CMK (cell line): Measurements from ENCODE around the gene MUSTN1.

Source experiments
- DNase-seq: peaks from one replicate; pipeline ENCODE4 v3.0.0-alpha.2; 2010; ENCODE audit warnings: low read depth

The MUSTN1 gene

DNA sequence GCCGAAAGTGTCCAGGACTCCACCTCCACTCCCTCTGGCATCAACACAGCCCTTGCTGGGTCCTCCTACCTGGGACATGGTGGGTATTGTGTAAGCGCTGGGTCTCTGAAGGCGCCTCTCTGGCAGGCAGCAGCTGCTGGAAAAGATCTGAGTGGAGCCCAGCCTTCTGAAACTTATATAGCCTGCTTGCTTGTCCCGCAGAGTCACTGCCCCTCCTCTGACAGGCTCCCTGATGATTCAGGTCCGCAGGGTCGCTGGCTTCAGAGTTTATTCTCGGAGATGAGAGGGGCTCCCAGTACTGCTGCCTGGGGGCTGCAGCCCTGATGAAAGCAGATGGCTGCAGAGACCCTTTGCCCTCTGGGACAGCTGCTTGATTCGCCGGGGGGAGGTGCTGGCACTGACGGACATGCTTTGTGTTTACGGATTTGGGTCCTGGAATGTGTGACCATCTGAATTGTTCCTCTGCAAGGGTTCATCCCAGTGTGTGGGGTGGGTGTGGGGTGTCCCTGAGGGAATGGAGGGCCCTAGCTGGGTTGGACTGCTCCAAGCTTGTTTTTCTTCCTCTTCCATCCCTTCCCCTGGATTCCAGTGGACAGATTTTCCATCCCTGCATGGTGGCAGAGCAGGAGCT, at the start of gene MUSTN1:
Gene MUSTN1, minus strand, starts transcription at position 149 of the 631 bp plus-strand sequence. Its CDS starts 71 bp downstream, at position 78.
- DNase-seq: no peak

DNA sequence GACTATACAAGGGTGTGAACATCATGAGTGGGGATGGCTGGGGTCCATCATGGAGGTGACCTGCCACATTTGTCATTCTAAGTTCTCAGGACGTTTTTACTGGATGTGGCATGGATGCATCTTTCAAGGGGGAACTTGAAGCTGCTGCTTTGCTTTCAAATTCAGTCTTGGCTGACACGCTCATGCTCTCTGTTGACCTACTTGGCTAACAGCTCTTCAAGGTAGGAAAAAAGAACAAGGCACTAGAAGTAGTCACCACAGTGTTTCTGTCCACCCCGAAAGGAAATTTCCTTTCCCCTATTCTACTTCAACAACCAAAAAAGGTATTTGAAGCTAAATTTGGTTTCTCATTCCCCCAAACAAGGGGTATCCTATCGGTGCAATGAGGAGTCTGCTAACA, 47.6 kb upstream of the MUSTN1 start:
- DNase-seq: no peak

DNA sequence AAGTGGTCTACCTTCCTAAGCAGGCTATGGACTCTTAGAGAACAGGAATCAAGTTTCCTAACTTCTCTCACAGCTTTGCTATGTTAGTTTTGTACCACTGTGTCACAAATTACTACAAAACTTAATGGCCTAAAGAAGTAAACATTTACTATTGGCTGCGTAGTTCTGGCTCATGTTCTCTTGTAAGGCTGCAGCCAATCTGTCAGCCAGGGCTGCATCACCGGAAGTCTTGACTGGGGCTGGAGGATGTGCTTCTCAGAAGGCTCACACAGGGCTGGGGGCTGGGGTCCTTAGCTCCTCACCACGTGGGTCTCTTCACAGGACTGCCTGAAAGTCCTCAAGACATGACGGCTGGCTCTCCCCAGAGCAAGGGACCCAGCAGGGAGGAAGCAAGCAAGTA, 47.1 kb upstream of the MUSTN1 start:
- DNase-seq: no peak

DNA sequence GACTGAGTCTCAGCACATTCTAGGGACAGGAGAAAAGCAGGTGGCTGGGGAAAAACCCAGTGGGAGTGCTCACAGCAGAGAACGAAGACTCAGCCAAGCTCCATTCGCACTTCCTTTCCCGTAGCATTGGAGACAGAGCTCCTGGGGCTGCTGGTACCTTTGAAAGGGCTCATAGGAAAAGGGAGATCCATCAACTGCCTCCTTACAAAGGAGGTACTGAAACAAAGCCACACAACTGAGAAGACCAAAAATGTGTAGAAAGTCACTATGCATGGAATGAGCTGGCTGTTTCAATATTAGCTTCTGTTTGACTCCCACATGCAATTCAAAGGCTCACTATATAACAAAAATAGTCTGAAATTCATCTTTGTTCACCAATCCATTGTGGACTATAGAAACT, 45.7 kb upstream of the MUSTN1 start:
- DNase-seq: no peak

DNA sequence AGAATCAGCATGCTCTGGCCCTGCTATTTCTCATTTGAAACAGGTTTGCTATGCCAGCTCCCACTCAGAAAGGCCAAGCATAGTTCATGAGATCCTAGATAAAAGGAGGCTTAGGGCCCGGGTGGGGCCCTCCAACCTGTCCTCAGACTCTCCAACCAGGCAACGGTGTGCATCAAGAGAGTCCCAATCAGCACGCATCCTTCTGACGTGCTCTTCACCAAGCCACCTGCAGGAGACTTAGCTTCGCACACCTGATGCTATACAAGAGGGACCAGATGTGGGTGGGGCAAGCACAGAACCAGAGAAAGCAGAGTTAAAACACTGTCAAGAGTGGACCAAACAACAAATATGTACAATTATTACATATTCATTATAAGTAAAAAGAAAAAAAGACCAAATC, 45.2 kb upstream of the MUSTN1 start:
- no peak for DNase-seq

DNA sequence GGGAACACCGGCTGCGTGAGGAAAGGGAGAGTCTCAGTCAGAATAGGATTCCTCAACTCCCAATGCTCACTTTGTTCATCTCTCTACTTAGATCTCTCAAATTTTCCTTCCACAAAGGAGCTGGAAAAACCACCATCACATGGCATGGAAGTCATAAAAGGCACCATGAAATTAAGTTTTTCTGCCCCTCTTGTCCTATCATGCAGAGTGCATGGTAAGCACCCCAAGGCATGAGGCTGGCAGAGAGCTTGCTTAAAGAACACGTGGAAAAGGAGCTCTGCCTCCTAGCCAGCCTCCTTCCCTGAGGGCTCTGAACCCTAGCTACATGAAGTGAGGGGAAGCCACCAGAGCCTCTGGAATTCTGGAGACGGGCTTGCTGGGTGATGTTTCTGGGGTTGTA, 44.8 kb upstream of the MUSTN1 start:
- DNase-seq: no peak

DNA sequence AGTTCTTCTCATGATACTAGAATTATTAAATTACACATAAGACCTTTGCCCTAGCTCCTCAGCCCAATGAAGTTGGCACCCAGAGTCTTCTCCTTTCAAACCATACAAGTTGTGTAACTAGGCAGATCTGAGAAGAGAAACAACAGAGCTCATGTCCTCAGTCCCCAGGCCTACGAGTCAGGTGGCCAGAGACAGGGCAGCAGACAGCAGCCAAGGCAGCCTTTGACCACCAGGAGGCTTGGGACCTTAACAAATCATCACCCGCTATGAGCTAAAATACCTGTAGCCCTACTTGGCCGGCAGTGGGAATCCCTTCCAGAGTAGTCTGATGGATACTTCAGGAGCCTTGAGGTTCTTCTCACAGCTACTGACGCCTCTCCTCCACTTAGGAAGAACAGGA, 44.3 kb upstream of the MUSTN1 start:
- no peak for DNase-seq

DNA sequence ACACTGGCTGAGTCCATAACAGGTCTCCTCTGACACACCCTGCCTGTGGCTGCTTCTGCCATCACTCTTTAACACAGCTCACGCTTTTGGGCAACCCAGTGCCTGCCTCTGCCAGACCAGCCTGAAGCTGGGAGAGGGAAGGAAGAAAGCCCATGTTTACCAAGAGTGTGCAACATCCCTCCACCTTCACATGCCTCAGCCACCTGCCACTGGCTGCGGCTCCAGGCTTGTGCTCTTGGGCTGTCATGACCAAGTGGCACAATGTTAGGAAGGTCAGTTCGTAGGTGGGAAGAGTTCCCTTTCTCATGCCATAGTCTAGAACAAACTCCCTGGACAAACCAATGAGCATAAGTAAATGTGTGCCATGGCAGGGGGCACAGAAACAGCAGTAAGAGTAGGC, 42.3 kb upstream of the MUSTN1 start:
- no peak for DNase-seq

DNA sequence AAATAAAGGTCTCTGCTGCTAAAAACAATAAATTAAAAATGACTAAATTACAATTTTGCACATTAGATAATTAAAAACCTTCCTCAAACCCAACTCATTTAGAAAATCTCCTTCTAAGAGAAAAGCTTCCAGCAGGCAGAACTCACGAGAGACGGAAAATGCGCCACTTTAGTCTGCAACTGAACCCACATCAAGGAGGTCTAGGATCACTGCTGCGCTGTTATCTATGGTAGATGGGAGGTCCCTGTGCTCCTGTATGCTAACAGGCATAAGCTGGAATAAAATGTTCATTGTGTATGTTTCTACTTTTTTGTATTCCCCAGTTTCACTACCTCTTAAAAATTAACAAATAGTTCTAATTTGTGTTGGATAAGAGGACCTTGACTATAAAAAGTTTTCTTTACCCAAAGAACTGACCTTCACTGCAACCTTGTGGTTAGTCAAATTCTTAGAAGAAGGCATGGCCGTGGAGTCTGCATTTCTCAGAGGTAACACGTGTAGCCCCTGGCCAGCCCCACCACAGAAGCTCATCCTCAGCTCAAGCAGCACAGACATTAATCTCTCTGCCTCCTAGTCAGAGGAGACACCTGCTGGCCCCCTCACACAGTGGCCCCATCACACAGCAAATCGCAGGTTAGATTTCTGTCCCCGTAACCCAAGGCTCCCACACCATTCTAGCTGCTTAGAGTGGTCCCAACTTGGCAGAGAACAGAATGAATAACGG, 40.2 kb upstream of the MUSTN1 start:
- DNase-seq: no peak

DNA sequence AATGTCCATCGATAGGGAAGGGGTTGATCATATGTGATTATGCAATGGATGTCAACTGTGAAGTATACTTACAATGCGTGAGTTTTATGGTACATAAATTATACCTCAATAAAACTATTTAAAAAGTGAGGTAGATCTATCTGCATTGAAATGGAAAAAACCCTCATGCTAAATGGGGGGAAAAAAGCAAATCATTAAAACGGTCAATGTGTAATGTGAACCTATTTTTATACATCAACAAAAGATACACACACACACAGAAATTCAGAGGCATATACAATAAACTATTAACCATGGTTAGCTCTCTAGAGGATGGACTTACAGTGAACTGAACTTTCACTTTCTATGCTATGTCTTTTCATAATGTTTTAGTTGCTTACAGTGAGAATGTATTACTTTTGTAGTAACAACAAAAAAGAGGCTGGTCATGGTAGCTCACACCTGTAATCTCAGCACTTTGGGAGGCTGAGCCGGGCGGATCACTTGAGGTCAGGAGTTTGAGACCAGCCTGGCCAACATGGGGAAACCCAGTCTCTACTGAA, 39.4 kb upstream of the MUSTN1 start:
- DNase-seq: no peak

DNA sequence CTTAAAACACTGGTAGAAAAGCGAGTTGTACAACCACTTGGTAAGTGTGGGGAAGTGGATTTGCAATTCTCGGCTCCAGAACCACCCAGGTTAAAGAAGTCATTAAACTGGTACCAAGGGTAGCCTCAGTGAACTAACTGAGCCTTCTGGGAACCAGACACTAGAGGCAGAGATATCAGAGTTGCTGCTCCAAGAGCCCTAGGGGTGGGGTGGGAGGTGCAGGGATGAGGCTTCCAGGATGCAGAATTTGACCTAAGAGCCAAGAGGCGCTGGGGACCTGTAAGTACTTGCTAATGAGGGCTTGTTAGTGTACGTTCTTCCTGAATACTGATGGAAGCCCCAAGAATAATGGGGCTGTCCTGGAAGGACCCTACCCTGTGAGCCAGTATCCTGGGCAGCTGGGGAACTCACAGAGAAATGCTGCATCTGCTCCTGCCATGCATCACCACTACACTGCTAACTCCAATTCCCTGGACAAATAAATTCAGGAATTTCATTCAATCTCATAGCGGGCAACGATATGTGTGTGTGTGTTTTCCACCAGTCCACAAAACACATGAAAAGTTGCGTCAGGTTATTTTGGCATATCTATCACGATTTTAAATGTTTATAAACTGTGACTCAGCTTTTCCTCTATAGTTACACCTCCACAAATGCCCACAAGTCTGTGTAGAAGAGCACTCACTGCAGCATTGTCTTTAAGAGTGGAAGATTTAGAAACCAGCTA, 38.8 kb upstream of the MUSTN1 start:
- DNase-seq: no peak

DNA sequence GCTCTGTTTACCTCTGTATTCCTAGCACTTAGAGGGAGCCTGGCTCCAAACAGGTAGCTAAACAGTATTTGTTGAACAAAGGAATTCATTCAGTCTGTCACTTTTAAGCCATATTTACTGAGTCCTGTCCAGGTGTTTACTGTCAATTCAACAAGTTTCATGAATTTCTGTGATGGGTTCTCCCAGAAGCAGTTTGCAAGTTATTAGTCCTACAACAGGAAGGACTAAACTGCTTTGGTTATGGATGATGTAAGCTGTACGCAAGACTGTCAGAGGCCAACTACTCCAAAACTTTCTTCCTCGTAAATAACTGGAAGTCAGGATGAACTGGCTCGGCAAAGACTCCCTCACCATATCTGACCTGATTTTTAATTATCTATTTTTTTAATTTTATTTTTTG, 37.4 kb upstream of the MUSTN1 start:
- no peak for DNase-seq

DNA sequence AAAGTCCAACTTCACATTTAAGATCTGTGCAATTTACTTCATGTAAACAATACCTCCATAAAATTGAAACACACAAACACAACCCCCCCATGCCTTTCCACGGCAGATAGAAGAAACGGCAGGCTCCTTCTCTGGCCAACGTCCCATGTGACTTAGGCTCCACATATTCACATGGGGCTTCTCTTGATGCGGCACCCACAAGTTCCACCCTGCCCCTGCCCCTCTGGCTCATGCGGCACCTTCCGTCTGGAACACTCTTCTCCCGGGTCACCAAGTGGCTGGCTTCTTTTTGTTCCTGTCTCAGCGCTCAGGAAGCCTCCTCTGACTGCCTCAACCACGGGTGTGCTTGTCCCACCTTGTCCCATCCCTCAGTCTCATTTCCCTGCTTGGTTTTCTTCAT, 36.9 kb upstream of the MUSTN1 start:
- DNase-seq: no peak

DNA sequence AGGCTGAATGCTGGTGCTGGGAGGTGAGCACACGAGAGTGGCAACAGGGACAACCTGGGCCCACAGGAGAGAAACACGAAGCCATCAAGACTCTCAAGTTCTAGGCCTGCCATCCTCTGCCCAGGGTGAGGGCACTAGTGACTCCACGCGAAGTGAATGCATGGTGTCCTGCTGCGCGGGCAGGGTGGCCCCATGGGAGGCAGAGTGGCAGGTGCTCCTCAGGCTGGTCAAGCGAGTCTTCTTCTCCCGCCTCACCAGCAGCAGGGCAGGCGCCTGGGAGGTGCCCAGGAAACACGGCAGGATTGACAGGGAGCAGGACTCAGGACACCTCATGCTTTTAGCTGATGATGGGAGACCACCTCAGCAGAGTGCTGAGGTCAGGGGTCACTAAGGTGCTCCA, 35.7 kb upstream of the MUSTN1 start:
- no peak for DNase-seq

DNA sequence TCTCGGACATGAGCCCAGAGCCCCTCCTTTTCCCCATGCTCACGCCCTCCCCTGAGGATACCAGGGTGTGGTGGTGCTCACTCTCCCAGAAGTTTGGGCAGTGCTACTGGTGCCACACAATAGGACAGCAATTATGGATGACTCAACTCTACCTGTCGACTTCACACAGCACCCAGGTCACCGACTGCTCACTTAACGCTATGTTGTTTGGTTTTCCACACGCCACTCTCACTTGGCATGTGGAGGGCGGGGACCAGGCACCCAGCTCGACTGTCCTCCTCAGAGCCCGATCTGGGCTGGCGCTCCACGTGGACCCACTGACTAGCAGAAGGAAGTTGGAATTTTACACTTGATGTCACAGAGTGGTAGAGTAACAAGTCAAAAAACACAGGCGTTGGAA, 31.6 kb upstream of the MUSTN1 start:
- no peak for DNase-seq

DNA sequence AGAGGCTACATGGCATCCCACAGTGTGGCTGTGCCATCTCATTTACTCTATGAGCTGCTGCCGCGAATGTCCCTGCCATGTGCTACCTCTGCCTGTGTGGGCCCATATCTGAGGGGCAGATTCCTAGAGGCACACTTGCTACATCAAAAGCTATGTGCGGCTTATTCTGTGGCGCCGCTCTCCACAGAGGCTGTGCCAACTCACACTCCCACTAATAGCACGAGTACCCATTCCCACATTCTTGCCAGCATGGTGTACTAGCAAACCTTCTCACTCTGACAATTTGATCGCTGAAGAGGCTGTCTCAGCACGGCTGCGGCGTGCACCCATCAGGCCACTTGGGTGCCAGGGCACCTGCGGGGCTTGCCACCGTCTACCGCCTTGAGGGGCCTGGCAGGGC, 31.2 kb upstream of the MUSTN1 start:
- no peak for DNase-seq

DNA sequence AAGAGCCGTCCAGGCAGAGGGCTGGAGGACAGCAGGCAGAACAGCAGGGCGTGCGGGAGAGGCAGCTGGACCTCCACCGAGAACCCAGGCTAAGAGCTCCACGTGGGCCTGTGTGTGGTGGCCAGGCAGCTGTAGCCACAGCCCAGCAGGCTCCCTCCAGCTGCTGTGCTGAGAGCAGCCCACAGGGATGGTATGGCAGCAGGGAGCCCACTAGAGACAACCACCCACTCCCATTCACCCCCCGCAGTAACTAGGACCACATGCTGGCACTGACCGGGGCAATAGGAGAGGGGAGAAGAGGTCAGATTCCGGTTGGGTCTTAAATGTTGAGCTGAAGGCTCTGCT, 25.6 kb upstream of the MUSTN1 start:
- DNase-seq: no peak

DNA sequence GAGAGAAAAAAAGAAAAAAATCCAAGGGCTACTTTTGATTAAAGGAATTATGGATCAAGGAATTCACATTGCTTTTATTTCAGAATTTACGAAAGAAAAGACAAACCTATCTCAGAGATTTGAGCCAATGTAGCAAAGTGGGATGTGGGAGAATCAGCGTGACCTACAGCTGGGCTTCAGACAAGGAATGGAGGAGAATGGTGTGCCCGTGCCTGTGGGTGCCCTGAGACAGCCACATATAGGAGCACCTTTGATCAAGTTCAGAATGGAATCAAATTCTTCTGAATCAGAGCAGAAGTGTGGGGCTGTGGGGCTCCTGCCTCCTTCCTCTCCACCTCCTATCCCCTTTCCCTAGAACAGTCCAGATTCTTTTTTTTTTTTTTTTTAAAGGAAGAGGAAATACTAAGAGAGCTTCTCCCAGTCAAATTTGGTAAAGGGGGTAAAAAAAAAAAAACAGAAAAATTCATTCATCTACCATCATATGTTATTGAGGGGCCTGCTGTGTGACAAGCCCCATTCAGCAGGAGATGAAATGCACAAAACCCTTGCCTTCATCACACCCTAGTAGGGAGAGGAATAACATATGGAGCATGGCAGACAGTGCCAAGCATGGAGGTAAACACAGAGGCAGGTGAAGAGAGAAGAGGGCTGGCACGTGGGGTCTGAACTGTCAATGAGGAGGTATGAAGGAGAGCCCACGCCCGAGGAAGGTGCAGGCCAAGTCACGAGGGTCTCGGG, 25.0 kb upstream of the MUSTN1 start:
- no peak for DNase-seq

DNA sequence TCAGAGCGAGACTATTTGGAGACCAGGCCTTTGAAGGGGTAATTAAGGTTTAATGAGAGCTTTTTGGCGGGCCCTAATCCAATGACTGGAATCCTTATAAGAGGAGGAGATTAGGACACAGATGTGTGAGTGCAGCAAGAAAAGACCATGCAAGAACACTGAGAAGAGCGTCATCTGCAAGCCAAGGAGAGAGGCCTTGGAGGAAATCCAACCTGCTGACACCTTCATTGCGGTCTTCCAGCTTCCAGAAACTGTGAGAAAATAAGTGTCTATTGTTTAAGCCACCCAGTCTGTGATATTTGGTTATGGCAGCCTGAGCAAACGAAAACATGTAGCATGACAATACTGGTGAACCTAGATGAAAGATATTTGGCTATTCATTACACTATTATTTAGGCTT, 23.0 kb upstream of the MUSTN1 start:
- no peak for DNase-seq

DNA sequence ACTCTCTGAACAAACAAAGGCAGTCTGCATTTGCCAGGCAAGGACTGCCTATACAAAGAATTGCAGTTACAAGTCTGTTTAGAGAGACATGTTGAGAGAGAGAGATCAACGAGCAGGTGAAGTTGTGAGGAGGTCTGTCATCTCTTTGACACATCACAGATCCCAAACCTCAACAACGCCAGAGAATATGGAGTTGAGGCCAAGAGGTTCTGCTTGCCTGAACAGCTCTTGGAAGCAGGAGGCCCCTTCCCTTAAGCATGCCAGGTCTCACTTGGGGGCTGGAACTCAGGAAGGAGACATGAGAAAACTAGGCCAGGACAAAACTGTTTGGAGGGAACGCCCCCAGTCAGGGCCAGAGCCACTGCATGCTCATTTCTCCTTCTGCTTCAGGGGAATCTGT, 22.3 kb upstream of the MUSTN1 start:
- DNase-seq: no peak

DNA sequence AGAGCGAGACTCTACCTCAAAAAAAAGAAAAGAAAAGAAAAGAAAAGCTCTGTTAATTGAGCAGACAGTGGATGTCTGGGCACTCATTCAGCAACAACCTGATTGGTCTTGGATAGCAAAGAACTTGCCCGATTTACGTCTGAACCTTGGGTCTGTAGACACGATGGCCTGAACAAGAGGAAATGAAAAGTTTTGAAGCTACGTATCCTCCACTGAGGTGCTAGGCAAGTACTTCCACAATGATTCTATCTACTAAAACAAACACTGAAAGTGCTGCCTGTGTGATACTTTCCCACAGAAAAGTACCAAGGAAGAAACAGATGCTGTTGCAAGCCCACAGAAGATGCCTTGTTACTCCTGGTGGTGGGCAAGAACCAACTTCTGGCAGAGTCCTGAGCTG, 21.8 kb upstream of the MUSTN1 start:
- no peak for DNase-seq

DNA sequence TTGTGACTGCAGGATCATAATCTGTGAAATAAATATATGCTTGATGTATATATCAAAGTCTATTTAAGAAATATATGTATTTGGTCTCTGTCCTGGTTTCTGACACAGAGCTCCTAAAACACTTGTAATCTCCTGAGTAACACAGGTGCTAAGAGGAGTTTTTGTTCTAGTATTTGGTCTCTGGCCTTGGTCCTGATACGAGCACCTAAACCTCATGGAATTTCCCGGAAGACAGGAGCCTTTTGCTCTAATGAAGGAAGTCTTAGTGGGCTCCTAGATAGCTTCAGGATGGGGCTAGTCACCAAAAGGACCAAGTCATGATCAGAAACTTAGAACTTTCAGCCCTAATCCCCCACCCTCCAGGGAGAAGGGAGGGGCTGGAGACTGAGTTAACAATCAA, 19.2 kb upstream of the MUSTN1 start:
- no peak for DNase-seq

DNA sequence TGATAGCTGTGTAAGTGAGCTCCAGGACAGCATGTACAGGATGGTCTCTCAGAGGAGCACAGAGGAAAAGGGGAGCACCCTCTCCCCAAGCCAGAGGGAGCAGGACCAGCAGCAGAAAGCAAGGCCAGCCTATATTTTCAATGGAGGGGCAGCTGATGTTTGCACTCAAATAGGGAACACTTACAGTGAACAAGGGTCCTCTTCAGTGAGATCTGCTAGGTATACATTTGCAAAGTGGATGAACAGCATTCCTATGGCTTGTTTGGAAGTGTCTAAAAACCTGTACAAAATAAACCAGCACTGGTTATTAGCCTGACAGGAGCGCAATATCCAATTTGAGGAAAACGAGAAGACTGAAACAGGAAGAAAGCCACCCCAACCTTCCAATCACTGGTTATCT, 17.6 kb upstream of the MUSTN1 start:
- DNase-seq: no peak
